ENCODE measurements around the gene NEU1.
"Not testable (repeated sequence)": the region's sequence is repeated elsewhere in the genome, so short reads cannot be mapped to it uniquely, and the experiment has no call there.

Gene NEU1

DNA sequence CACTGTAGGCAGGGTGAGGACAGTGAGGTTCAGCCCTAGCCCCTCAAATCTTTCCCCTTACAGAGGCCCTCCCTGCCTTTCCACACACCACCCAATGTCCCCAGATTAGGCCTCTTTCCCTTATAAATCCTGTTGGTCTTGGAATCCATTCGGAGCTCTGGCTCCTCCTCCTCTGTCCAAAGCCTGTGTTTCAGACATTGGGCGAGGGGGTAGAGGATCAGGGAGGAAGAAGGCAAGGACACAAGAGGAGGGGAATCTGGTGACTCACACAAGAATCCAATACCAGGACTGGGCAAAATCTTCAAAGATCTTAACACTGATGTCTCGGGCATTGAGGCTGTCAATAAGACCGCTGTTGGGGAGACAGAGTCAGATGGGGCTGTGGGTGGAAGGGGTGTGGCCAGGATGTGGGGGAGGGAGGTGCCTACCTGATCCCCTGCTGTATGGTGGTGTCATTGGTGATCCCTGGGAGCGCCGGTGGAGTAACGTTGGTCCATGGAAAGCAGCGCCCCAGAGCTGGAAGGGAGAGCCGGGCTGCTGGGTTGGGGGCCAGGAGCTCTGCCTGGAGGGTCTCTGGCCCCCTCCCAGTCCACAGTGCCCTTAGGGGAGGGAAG, 8.5 kb upstream of the NEU1 start:
- DNase-seq: peak; percentile 56

DNA sequence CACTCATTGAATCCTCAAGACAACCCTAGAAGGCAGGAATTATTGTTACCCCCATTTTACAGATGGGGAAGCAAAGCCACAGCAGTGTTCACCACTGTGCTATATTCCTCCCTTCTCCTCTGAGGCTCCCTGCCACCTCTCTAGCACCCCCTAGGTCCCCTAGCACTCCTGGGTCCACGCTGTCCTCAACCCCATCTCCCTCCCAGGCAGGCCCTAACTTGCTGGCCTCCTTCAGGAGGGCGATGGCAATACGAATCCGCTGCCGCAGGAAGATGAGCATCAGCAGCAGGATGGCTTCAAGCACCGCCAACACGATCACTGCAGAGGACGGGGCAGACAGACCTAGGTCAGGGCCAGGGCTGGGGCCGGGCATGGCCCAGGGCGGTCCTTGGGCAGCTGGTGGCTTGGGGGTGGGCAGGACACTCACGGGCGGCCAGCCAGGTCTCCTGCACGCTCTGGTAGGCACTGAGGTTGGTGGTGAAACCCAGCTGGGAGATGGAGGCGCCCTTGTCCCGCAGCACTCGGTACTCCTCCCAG, 7.8 kb upstream of the NEU1 start:
- DNase-seq: no peak

DNA sequence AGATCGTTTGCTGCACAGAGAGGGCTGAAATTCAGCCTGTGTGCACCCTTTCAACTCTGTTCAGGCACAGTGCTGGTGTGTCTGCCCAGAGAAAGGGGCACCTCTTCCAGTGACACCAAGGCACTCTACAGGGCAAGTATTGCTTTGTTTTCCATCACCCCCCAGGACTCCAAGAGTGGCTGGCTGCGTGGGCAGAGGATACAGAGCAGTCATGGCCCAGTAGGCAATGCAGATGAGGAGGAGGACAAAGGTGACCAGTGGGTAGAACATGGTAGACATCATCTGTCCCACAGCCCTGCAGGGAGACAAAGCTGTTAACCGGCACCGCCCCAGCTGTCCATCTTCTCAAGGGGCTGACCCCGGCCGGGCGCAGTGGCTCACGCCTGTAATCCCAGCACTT, 6.7 kb upstream of the NEU1 start:
- no peak for DNase-seq

DNA sequence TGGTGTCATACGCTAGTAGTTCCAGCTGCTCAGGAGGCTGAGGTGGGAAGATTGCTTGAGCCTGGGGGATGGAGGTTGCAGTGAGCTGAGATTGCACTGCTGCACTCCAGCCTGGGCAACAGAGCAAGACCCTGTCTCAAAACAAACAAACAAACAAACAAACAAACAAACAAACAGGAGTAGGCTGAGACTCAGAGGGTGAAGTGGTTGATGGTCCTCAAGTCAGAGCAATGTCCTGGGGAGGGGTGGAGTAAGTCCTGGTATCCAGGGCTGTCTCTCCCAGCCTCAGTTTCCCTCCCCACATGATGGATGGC, 6.0 kb upstream of the NEU1 start:
- not testable (repeated sequence) for DNase-seq

DNA sequence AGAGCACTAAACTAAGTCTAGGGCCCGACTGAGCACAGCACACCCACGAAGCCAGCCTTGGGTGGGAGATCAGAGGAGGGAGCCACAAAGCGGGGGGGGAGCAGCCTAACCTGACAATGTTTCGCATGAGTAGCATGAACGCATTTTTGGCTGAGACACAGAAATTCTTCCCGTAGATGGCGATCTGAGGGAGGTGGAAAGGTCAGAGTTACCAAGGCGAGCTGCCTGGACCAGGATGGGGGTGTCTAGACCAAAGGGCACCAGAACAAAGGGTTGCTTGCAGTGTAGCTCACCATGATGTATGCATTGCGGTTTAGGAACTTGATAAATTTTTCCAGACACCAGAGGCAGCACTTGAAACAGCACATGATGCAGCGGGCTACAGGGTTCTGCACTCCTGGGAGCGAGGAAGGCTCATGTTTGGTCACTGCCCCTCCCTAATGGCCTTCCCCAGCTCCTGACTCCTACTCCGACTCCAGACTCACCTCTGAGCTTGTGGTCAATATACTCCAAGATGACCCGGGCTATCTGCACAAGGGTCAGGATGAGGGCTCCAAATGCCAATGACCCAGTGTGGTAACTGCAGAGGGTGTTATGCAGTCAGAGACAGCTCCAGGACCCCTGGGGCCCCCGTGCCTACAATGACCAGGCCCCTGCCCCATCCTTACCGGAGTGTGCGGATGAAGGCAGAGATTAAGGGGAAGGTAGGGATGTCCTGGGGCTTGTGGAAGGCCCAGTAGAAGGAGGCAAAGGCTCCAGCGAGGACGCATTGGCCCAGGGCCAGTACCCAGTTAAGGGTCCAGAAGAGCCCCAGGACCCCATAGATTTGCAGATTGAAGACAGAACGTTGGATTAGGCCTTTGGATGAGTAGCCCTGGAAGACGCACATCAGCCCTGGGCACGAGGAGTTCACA, 2.8 kb upstream of the NEU1 start:
- DNase-seq: no peak

DNA sequence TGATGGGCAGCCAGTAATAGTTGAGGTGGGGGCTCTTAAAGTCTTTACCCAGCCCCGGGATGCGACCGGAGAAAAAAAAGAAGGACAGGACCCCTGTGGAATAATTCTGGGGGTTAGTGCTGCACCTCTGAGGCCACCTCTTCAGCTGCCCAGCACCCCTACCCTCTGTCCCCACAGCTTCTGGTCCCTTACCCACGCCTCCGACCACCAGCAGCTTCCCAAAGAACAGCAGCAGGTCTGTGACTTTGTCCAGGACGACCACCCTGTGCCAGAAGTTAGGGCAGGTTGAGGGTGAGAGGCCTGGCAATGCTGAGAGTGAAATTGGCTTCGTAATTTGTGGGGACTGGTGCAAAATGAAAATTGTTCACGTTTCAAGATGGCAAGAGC, 2.2 kb upstream of the NEU1 start:
- DNase-seq: no peak

DNA sequence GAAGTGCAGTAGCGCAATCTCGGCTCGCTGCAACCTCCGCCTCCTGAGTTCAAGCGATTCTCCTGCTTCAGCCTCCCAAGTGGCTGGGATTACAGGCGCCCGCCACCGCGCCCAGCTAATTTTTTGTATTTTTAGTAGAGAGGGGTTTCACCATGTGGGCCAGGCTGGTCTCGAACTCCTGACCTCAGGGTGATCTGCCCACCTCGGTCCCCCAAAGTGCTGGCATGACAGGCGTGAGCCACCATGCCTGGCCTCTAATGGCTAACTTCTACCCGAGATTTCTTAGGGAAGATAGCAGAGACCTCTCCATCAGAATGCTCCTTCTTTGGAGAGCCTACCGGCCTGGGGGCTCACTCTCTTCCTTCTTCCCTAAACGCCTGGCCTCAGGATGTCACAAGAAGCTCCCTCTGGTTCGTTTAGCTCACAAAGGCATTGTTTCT, 1.5 kb upstream of the NEU1 start:
- DNase-seq: not testable (repeated sequence)

DNA sequence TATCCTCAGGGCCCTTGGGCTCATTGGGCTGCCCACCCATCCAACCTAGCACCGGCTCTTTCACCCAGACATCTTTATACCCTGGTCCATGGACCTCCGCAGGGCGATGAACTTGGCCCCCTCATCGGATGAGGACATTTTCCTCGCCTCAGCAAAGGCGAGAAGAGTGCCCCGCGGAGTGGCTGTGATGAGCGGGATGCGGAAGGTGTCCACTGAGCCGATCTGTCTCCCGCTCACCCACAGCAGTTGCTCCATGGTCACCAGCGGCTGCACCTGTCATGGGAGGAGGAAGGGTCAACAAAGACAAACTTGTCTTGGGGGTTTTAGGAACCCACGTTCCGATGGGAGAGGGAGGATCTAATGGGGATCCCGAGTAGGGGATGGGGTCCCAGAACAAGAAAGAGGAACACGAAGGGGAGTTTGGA, 690 bp downstream of the NEU1 start:
- no peak for DNase-seq

DNA sequence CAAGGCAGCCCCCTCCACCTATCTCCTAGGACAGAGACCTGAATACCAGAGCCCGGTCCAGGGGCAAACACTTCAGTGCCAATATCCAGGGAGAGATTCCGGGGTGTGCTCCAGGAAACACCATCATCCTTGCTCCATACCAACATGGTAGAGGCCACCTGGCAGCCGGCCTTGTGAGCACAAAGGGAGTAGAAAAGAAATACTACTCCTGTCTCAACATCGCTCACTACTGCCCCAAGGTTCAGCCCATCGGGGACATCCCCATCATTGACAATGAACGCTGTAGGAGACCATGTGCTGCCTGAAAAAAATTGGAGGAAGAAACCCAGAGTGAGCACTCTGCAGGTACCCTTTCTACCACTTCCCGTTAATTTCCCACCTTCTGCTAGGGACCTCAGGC, 1.5 kb downstream of the NEU1 start:
- DNase-seq: no peak

DNA sequence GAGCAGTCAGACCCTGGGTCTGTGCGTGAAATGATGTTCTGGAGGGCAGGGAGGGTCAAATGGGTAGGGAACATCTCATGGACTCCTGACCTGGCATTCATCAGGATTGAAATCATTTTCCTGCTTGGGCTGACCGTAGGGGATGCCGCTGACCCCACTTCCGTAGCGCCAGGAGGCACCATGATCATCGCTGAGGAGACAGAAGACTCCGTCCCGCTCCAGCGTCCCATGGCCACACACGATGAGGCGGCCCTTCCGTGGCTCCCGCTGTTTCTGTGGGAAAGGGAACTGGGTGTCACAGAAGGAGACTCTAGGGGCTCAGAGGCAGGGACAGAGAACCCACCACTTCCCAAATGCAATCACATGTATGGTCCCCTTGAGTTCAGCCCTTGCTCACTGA, 2.3 kb downstream of the NEU1 start:
- no peak for DNase-seq

DNA sequence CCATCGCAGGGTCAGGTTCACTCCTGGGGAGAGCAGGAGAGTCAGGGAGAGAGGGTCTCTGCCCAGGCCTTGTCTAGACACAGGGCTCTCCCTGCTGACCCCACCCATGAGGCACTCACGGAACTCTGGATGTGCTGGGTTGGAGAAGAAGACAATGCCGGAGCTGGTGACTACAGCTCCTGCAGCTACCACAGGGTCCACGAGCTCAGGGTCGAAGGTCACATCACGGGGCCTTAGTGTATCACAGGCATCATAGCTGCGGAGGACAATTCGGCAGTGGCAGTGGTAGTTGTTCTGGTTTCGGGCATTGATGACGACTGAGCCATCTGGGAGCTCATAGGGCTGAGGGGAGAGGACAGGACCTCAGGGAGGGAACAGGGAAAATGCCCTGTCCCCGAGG, 2.7 kb downstream of the NEU1 start:
- no peak for DNase-seq

DNA sequence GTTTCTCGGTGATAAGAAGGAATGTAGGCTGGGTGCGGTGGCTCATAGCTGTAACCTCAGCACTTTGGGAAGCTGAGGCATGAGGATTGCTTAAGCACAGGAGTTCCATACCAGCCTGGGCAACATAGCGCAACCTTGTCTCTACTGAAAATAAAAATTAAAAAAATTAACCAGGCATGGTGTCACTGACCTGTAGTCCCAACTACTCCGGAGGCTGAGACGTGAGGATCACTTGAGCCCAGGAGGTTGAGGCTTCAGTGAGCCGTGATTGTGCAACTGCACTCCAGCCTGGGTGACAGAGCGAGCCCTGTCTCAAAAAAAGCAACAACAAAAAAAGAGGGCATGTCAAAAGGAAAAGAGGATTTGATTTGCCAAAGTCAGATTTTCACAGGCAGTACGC, 3.9 kb downstream of the NEU1 start:
- no peak for DNase-seq

DNA sequence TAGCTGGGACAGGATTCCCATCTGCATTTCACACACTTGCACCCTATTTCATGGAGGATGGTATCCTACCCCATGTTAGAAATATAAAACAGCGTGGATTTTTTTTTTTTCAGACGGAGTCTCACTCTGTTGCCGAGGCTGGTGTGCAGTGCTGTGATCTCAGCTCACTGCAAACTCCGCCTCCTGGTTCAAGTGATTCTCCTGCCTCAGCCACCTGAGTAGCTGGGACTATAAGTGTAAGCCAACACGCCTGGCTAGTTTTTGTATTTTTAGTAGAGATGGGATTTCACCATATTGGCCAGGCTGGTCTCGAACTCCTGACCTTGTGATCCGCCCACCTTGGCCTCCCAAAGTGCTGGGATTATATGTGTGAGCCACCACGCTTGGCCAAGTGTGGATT, 4.8 kb downstream of the NEU1 start:
- DNase-seq: not testable (repeated sequence)

DNA sequence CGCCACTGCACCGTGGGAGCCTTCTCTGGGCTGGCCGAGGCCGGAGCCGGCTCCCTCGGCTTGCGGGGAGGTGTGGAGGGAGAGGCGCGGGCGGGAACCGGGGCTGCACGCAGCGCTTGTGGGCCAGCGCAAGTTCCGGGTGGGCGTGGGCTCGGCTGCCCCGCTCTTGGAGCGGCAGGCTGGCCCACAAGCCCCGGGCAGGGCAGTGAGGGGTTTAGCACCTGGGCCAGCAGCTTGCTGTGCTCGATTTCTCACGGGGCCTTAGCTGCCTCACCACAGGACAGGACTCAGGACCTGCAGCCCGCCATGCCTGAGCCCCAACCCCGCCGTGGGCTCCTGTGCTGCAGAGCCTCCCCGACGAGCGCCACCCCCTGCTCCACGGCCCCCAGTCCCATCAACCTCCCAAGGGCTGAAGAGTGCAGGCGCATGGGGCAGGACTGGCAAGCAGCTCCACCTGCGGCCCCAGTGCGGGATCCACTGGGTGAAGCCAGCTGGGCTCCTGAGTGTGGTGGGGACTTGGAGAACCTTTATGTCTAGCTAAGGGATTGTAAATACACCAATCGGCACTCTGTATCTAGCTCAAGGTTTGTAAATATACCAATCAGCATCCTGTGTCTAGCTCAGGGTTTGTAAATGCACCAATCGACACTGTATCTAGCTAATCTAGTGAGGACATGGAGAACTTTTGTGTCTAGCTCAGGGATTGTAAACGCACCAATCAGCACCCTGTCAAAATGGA, 10.5 kb downstream of the NEU1 start:
- not testable (repeated sequence) for DNase-seq

DNA sequence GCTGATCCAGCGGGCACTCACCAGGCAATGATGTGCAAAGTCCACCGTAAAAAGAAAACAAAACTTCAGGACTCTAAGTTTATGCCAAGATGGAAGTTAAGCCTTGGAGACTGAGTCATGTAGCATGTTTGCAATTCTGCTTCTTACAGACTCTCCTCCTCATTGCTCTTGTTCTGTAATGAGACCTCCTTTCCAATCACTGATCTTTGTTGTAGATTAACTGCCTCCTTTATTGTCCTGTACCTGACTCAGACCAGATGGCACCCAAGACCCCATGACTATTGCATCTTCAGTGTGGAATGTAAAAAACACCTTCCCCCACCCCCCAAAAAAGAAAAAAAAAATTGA, 11.2 kb downstream of the NEU1 start:
- no peak for DNase-seq

DNA sequence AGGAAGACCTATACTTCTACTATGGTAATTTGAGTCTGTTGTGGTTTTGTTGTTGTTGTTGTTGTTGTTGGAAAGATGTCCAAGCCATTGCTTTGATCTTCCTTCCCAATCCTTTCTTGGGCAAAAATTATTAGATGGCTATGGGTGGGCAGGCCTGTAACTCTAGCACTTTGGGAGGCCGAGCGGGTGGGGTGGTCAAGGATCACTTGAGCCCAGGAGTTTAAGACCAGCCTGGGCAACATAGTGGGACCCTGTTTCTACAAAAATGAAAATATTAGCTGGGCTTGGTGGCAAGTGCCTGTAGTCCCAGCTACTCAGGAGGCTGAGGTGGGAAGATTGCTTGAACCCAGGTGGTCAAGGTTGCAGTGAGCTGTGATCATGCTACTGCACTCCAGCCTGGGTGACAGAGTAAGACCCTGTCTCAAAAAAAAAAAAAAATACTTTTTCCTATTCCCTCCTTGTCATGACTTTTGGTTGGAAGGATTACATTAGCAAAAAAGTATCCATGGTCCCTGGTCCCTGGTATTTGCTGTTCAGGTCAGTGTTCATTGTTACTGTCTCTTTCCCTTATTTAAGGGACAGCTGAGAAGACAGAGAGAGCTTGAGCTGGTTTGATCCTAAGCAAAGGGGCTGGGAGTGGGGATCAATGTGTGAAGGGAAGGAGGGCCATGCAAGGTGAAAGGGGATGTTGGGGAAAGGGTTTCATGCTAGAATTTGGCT, 11.7 kb downstream of the NEU1 start:
- DNase-seq: no peak

DNA sequence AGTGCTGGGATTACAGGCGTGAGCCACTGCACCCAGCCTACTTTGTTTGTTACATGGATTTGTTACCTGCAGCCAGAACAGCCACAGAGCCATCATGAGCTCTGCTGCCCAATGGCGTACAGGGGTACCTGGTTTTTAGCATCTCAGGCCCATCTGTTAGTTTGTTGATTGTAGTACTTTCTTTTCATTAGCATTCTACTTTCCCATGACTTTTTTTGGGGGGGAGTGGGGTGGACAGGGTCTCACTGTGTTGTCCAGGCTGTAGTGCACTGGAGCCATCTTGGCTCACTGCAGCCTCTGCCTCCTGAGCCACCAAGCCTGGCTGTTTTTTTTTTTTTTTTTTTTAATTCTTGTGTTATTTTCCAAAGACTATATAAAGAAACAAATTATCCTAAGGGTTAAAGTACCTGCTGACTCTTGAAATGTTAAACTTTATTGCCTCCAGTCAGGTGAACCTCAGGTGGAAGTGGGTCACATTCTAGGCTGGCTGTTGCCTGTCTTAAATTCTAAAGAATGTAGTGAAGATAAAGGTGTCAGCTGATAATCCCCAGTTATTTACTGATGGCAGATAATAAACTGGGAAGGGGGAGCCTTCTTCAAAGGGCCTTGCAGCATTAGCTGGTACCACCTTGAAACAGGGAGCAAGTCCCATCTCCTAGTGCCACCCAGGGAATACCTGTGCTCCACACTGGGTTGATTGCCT, 15.2 kb downstream of the NEU1 start:
- DNase-seq: no peak

DNA sequence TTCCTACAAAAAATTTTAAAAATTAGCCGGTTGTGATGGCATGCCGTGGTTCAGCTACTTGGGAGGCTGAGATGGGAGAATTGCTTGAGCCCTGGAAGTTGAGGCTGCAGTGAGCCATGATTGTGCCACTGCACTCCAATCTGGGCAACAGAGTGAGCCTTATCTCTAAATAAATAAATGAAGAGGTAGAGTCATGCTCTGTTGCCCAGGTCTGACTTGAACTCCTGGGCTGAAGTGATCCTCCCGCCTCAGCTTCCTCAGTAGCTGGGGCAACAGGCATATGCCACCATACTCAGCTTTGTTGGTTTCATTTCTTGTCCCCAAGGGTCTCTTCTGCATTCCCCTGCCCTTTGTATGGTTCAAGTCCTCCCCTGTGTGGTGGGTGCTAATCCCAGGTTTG, 18.1 kb downstream of the NEU1 start:
- no peak for DNase-seq

DNA sequence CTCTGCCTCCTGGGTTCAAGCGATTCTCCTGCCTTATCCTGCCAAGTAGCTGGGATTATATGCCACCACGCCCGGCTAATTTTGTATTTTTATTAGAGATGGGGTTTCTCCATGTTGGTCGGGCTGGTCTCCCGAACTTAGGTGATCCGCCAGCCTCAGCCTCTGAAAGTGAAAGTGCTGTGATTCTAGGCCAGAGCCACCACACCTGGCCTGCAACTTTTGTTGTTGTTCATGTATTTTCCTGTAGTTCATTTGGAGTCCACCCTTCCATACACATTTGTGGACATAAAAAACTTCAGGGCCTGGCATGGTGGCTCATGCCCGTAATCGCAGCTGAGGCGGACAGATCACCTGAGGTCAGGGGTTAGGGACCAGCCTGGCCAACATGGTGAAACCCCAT, 20.6 kb downstream of the NEU1 start:
- DNase-seq: no peak

DNA sequence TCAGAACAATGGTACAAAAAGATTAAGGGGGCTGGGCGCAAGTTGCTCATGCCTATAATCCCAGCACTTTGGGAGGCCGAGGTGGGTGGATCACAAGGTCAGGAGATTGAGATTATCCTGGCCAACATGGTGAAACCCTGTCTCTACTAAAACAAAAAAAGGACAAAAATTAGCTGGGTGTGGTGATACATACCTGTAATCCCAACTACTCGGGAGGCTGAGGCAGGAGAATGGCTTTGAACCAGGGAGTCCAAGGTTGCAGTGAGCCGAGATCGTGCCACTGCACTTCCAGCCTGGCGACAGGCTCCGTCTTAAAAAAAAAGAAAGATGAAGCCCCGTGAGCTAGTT, 22.9 kb downstream of the NEU1 start:
- not testable (repeated sequence) for DNase-seq

DNA sequence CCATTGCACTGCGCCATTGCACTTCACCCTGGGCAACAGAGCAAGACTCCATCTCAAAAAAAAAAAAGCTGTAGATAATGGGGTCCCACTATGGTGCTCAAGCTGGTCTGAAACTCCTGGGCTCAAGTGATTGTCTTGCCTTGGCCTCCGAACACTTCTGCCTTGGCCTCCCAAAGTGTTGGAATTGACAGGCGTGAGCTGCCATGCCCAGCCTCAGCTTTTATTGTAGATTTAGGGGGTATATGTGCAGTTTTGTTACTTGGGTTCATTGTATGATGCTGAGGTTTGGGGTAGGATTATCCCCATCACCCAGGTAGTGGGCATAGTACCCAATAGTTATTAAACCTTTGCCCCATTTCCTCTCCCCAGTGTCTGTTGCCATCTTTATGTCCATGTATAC, 23.7 kb downstream of the NEU1 start:
- no peak for DNase-seq

DNA sequence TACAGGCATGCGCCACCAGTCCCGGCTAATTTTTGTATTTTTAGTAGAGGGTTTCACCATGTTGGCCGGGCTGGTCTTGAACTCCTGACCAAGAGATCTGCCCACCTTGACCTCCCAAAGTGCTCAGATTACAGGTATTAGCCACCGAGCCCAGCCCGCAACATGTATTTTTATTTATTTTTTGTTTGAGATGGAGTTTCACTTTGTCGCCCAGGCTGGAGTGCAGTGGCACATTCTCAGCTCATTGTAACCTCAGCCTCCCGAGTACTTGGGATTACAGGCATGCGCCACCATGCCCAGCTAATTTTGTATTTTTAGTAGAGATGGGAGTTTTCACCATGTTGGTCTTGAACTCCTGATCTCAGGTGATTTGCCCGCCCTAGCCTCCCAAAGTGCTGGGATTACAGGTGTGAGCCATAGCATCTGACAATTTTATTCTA, 24.5 kb downstream of the NEU1 start:
- DNase-seq: not testable (repeated sequence)
